ENCODE results near the gene ZC2HC1C.

The ZC2HC1C gene

GRCh38 chr14:75069121-75069810 is at the start of gene ZC2HC1C:
Gene ZC2HC1C, plus strand, starts transcription at chr14:75069641. Its CDS starts 933 bp downstream, at chr14:75070574.
- peak; percentile 68 for DNase-seq

GRCh38 chr14:75022655-75023054 is 46.8 kb upstream of the ZC2HC1C start:
- no peak for DNase-seq

GRCh38 chr14:75023108-75023507 is 46.3 kb upstream of the ZC2HC1C start:
- DNase-seq, result no peak

- DNase-seq, result no peak
Measured at GRCh38 chr14:75025082-75025481, 44.4 kb upstream of the ZC2HC1C start.

GRCh38 chr14:75025876-75026275 is 43.6 kb upstream of the ZC2HC1C start:
- no peak for DNase-seq

GRCh38 chr14:75030147-75030546 is 39.3 kb upstream of the ZC2HC1C start:
- no peak for DNase-seq

GRCh38 chr14:75032939-75033338 is 36.5 kb upstream of the ZC2HC1C start:
- DNase-seq, result no peak

GRCh38 chr14:75040507-75040906 is 28.9 kb upstream of the ZC2HC1C start:
- DNase-seq, result no peak

GRCh38 chr14:75040959-75041358 is 28.5 kb upstream of the ZC2HC1C start:
- DNase-seq, result no peak

GRCh38 chr14:75041613-75042012 is 27.8 kb upstream of the ZC2HC1C start:
- no peak for DNase-seq

GRCh38 chr14:75042035-75042434 is 27.4 kb upstream of the ZC2HC1C start:
- no peak for DNase-seq

- no peak for DNase-seq
Measured at GRCh38 chr14:75044322-75044721, 25.1 kb upstream of the ZC2HC1C start.

- DNase-seq, result no peak
Measured at GRCh38 chr14:75044752-75045151, 24.7 kb upstream of the ZC2HC1C start.

GRCh38 chr14:75046275-75046674 is 23.2 kb upstream of the ZC2HC1C start:
- DNase-seq, result no peak

GRCh38 chr14:75046899-75047298 is 22.5 kb upstream of the ZC2HC1C start:
- DNase-seq, result no peak

GRCh38 chr14:75047506-75047905 is 21.9 kb upstream of the ZC2HC1C start:
- no peak for DNase-seq

GRCh38 chr14:75048101-75048500 is 21.3 kb upstream of the ZC2HC1C start:
- no peak for DNase-seq

- DNase-seq, result no peak
Measured at GRCh38 chr14:75049136-75049535, 20.3 kb upstream of the ZC2HC1C start.

- no peak for DNase-seq
Measured at GRCh38 chr14:75049731-75050201, 19.7 kb upstream of the ZC2HC1C start.

- DNase-seq, result peak; percentile 79
Measured at GRCh38 chr14:75050852-75051555, 18.4 kb upstream of the ZC2HC1C start, which contains the start of gene MLH3. Gene MLH3, minus strand, starts transcription at chr14:75051467. Its CDS starts 1,812 bp downstream, at chr14:75049655.

- DNase-seq, result no peak
Measured at GRCh38 chr14:75051556-75051899, 17.9 kb upstream of the ZC2HC1C start.

GRCh38 chr14:75053396-75054291 is 15.8 kb upstream of the ZC2HC1C start:
- no peak for DNase-seq

GRCh38 chr14:75054421-75054820 is 15.0 kb upstream of the ZC2HC1C start:
- no peak for DNase-seq

Measured in stimulated activated CD4-positive, alpha-beta T cell treated with anti-CD3 and anti-CD28 coated beads, Interleukin-4, amount 100 ng/mL, for 24 hours (primary cell).